ENCODE data around the gene MACF1. TPM values are rescaled to one million over a fixed set of nuclear protein-coding genes. Genes with fewer than 3 reads are reported as not detected.

MACF1 gene
- polyA plus RNA-seq, 10 donors: 194 to 362 (median 246) TPM

DNA sequence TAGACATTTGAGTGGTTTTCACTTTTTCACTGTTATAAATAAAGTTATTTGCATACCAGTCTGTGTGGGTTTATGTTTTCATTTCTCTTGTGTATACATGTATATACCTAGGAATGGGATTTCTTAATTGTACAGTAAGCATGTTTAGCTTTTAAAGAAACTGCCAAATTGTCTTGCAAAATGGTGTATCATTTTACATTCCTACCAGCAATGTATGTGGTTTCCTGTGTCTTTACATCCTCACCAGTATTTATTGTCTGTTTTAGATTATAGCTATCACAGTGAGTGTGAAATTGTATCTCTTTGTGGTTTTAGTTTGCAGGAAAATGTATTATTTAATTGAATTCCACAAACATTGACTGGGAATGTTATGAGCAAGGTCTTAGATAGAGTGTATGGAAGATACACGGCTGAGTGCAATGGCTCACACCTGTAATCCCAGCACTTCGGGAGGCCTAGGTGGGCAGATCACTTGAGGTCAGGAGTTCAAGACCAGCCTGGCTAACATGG, 57.3 kb downstream of the MACF1 start:
- DNase-seq: peak in 1 of 3 donors; percentile 63

- DNase-seq: no peak
Measured at GRCh38 chr1:39262802-39263201, 58.3 kb downstream of the MACF1 start.

DNA sequence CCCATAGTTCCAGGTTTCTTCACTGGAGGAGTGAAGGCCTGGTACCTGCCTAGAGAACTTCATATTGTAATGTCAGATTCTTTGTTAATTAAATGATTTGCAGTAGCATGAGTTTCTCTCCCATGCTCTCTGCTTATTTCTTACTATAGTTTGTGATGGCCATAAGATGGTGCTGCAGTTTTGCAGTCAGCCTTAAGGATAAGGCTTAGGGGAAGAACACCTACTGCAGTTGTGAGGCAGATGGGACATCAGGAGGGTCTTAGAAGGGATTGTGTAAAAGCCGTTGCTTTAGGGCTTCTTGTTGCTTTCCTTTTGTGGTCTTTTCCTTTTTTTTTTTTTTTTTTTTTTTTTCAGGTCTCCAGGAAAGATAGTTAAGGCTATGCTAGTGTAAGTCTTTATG, 61.8 kb downstream of the MACF1 start:
- DNase-seq: peak in 2 of 3 donors; percentile 6 to 49

DNA sequence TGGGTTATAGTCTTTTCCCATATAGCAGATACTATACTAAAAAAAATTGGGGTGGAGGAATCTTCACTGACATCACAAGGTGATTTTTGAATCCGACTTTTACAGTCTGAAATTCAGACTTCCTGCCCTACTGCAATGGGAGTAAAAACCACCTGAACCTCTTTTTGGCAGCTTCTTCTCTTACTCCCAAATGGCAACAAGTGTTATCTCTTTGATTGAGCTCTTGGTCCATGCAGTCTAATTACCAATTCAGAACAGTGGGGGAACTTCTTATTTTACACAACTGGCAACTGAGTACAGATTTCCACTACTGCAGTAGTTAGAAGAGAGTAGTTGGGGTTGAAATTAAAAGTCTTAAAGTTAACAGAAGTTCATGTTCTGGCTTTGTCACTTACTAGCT, 62.3 kb downstream of the MACF1 start:
- no peak for DNase-seq

GRCh38 chr1:39268112-39268581, 63.7 kb downstream of the MACF1 start:
- peak; percentile 79 to 94 (median 86) for DNase-seq

GRCh38 chr1:39268906-39269305, 64.4 kb downstream of the MACF1 start:
- DNase-seq: peak in 2 of 3 donors; percentile 7 to 39

DNA sequence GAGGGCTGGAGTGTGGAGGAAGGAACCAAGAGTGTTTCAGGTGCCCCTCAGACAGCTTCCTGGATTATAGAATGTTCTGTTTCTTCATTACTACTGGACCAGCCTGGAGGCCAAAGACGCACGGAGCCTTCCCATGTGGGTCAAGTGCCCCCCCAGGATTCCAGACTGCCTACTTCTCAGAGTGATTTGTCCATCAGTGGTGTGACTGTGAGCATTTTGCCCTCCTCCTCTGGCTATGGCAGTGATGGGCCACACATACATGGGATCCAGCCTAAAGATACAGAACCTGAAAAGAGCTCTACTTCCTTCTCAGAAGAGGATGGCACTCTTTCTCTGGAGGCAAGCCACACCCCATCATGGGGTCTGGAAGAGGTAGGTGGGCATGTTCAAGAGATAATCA, 64.9 kb downstream of the MACF1 start:
- no peak for DNase-seq

DNA sequence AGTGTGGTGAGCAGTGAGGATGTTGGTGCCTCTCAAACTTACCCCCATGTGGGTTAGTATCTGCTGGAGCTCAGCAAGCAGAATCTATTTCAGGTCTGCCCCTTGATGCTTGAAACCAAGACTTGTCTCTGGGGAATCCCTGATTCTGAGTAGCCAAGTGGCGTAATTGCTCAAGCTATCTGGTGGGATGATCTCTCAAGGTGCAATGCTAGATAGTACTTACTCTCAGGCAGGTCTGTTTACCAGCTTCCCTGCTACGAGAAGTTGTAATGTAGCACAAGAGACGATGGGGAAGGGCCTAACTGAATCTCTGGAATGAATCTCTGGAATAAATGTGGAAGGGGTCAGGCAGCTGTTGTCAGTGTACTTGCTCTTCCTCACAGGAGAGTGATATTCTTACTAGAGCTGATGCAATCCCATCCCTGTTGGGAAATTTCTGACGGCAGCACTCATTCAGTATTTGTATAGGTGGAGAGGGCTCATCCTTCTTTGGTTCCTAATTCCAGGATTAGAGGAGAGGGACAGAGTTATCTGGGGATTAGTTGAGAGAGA, 65.4 kb downstream of the MACF1 start:
- peak; percentile 50 to 80 (median 53) for DNase-seq

DNA sequence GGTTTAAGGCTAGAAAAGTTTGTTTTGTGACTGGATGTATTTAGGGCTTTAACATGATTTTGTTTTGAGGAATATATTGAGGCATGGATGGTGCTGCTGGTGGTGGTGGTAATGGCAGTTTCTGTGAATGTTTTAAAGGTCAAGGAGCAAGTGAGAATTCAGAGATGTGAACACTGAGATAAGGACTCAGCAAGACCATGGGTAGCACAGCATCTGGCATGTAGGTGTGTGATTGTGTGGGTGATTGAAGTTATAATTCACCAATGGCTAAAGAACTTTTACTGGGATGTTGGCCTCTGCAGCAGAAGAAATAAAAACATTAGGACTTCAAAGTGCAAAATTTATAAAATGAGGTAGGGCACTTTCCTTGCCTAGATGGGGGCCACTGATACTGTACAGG, 65.9 kb downstream of the MACF1 start:
- DNase-seq: no peak

- DNase-seq: peak; percentile 28 to 65 (median 38)
Measured at GRCh38 chr1:39272027-39272797, 67.7 kb downstream of the MACF1 start.

GRCh38 chr1:39272798-39273469, 68.4 kb downstream of the MACF1 start:
- no peak for DNase-seq

GRCh38 chr1:39275836-39276507, 71.5 kb downstream of the MACF1 start:
- DNase-seq: no peak

DNA sequence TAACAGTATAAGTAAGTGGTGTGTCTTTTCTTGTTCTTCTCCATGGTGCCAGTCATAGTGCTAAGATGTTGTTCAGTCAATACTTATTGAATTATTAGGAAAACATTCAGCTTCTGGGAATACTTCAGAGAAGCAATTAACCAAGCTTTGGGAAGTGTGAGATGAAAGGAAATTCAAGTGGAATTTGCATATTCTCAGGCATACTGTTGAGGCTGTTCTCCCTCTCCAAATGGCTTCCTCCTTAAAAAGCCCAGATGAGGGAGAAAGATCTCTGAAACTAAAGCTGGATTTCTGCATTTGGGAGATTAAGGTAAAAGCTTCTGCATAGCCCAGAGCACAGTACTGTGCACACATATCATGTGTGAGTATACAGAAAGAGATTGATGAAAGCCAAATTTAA, 73.4 kb downstream of the MACF1 start:
- no peak for DNase-seq

DNA sequence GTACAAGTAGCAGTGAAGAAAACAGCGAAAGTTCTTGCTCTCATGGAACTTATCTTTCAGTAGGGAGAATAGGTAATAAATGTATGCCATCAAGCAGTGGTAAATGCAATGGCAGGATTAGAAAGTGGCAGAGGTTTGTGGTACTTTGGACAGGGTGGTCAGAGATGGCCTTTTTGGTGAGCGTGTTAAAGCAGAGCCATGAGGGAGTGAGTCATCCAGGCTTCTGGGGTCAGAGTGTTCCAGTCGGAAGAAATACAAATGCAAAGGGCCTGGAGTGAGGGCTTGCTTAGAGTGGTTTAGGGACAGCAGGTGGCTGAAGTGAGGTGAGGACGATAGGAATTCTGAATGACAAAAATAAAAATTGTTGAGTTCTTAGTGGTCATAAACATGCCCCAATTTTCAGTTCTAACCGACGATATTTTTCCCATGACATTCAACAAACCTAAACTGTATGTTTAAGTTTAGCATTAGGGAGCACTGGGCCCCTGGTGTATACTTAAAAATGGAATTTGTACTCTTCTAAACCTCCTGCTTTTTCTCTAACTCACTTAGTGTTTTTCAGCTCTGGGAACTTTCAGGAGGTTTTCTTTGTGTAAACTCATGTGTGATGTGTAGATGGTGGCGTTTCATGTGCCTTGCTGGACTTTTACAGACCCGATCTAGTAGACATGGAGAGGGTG, 78.2 kb downstream of the MACF1 start:
- DNase-seq: no peak

- DNase-seq: no peak
Measured at GRCh38 chr1:39283858-39284257, 79.4 kb downstream of the MACF1 start.

DNA sequence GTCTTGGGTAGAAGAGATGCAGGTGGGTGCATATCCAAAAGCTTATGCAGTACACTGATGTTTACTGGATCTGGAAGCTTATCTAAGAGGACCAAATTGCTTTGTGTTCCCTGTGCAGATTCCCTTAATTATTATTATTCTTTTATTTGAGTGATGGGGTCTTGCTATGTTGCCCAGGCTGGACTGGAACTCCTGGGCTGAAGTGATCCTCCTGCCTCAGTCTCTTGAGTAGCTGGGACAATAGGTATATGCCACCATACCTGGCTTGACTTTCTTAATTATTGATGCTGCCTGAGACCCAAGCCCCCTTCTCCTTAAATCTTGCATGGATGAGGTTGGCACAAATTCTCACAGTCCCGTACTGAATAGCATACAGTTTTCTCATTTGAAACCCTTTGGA, 83.0 kb downstream of the MACF1 start:
- no peak for DNase-seq

DNA sequence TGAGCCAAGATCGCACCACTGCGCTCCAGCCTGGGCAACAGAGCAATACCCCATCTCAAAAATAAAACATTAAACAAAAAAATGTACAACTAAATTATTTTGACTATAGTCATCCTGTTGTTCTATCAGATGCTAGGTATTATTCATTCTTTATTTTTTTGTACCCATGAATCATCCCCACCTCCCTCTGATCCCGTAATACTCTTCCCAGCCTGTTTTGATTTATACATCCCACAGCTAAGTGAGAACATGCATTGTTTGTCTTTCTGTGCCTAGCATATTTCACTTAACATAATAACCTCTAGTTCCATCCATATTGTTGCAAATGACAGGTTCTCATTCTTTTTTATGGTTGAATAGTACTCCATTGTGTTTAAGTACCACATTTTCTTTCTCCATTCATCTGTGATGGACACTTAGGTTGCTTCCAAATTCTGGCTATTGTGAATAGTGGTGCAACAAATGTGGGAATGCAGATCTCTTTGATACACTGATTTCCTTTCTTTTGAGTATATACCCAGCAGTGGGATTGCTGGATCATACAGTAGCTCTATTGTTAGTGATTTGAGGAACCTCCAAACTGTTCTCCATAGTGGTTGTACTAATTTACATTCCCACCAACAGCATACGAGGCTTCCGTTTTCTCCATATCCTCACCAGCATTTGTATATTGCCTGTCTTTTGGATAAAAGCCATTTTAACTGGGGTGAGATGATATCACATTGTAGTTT, 84.4 kb downstream of the MACF1 start:
- DNase-seq: no peak

- no peak for DNase-seq
Measured at GRCh38 chr1:39292401-39292800, 87.9 kb downstream of the MACF1 start.

- no peak for DNase-seq
Measured at GRCh38 chr1:39293375-39294070, 89.0 kb downstream of the MACF1 start.

DNA sequence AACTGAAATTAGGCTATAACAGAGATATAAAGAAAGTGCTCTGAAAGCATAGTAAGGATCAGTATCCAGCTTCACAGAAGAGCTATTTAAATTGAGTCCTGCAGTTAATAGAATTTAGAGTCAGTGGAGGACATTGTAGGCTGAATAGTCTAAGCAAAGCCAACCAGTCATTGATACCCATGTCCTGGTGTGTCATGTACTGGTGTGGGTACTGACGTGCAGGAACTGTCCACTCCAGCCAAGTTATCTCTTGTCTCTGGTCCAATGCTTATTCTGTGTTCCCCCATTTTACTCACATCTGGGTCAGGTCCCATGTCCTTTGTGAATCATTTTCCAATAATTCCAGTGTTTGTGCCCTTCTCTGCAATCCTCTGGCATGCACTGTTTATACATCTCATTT, 90.0 kb downstream of the MACF1 start:
- no peak for DNase-seq

All from muscle of back (tissue), 11 donors.